Tibial nerve (tissue), 4 donors: ENCODE results near the gene EPAS1.

Source experiments
- CTCF ChIP-seq, 5 experiments: fragments of 200-600 bp in 3 of 5; fragments of 450-650 bp in 2 of 5; sonication (generic) in 3 of 5; IDR thresholded peaks; one replicate each; pipeline ENCODE4 v1.5.1; 2016 to 2019; ENCODE audit warnings: antibody characterized with exemption in 5 of 5, mild to moderate bottlenecking in 3 of 5, moderate library complexity in 2 of 5
- EP300 ChIP-seq, 2 donors: sonication (generic); formaldehyde crosslinking; IDR thresholded peaks; one replicate each; pipeline ENCODE4 v1.6.1; 2017; ENCODE audit warnings: antibody characterized with exemption in 2 of 2, mild to moderate bottlenecking in 1 of 2

GRCh38 chr2:46375566-46376125 lies 78.4 kb downstream of the EPAS1 start:
- TF ChIP-seq CTCF (IDR thresholded peaks at IDR 0.05) (no peak), EP300 (IDR thresholded peaks at IDR 0.05) (no peak)
